GM12878 (cell line): ENCODE data around the gene ZNF416. TPM values are rescaled to one million over a fixed set of nuclear protein-coding genes. Genes with fewer than 3 reads are reported as not detected.

Source experiments
- ATAC-seq: fragments of 200-7000 bp; cut with Tn5 transposase; 3 replicates; pipeline ENCODE4 v1.9.1; 2020; ENCODE audit warnings: mild to moderate bottlenecking, moderate library complexity
- BruUV-seq: library from RNA; stranded (reverse); fragments of 400-500 nt; replicated peaks from 2 replicates; lab custom pipeline; 2021; lab: Mats Ljungman, UMichigan
- CTCF ChIA-PET: fragments of 300-600 bp; sonication (Branson Sonifier 250); formaldehyde crosslinking; extraction: SDS; loops from one replicate; lab custom pipeline; 2021; ENCODE audit warnings: inconsistent platforms; lab: Yijun Ruan, JAX
- POLR2A ChIA-PET: fragments of 350-600 bp; formaldehyde crosslinking; extraction: SDS; loops from one replicate; lab custom pipeline; 2021; ENCODE audit warnings: inconsistent platforms; lab: Charles Lee
- RAD21 ChIA-PET: fragments of 300-600 bp; sonication (Branson Sonifier 250); formaldehyde crosslinking; loops from one replicate; lab custom pipeline; 2023; ENCODE audit warnings: antibody characterized with exemption; ENCODE audit not compliant: unreplicated experiment; lab: Charles Lee
- SMC1A ChIA-PET: fragments of 300-600 bp; sonication (Branson Sonifier 250); formaldehyde crosslinking; loops from one replicate; lab custom pipeline; 2023; ENCODE audit not compliant: unreplicated experiment, uncharacterized antibody; lab: Charles Lee
- DNase-seq: peaks from one replicate; pipeline ENCODE4 v3.0.0-alpha.2; 2011; ENCODE audit warnings: low read depth, low spot score
- FAIRE-seq: peaks from 3 replicates; lab custom pipeline; 2011; peaks lifted over from hg19 to GRCh38; lab: Jason Lieb, UNC
- H2AFZ ChIP-seq: 2 replicates; pipeline ENCODE4 v1.6.0; 2011; ENCODE audit warnings: low read depth, low read length, control low read depth; ENCODE audit not compliant: control insufficient read depth
- H3K27ac ChIP-seq: 2 replicates; pipeline ENCODE4 v1.5.1; 2011; ENCODE audit warnings: control low read depth; ENCODE audit not compliant: control insufficient read depth, insufficient read depth
- H3K27me3 ChIP-seq, 2 experiments: replicated peaks in 1 of 2; 2 replicates each; pipeline versions ENCODE4 v1.6.0 to v1.6.1; 2011; ENCODE audit warnings: low read length in 1 of 2; ENCODE audit not compliant: control insufficient read depth in 2 of 2, insufficient read depth in 2 of 2
- H3K36me3 ChIP-seq, 2 experiments: 2 replicates each; pipeline ENCODE4 v1.5.1; 2011; ENCODE audit warnings: low read length in 1 of 2; ENCODE audit not compliant: control insufficient read depth in 2 of 2, insufficient read depth in 2 of 2
- H3K4me1 ChIP-seq: 2 replicates; pipeline ENCODE4 v1.6.1; 2011; ENCODE audit warnings: mild to moderate bottlenecking, low read length, moderate library complexity, mixed read lengths; ENCODE audit not compliant: control insufficient read depth, insufficient read depth
- H3K4me2 ChIP-seq: 2 replicates; pipeline ENCODE4 v1.6.0; 2011; ENCODE audit warnings: control low read depth; ENCODE audit not compliant: control insufficient read depth, insufficient read depth
- H3K4me3 ChIP-seq: fragments of 200-600 bp; sonication (generic); 2 replicates; pipeline ENCODE4 v1.5.1; 2016
- H3K79me2 ChIP-seq: 2 replicates; pipeline ENCODE4 v1.6.0; 2011; ENCODE audit warnings: low read length; ENCODE audit not compliant: control insufficient read depth, insufficient read depth
- H3K9ac ChIP-seq: 2 replicates; pipeline ENCODE4 v1.8.0; 2011; ENCODE audit warnings: low read length, control low read depth, mixed read lengths; ENCODE audit not compliant: control insufficient read depth, insufficient read depth
- H3K9me3 ChIP-seq: replicated peaks from 3 replicates; pipeline ENCODE4 v1.5.1; 2011; ENCODE audit warnings: mild to moderate bottlenecking, low read length; ENCODE audit not compliant: control insufficient read depth, insufficient read depth
- H4K20me1 ChIP-seq: 2 replicates; pipeline ENCODE4 v1.6.0; 2011; ENCODE audit not compliant: control insufficient read depth, insufficient read depth
- EP300 ChIP-seq, 2 experiments: fragments of 150-350 bp in 1 of 2; IDR thresholded peaks; 2 replicates each; pipeline ENCODE4 v1.6.1; 2011 to 2012; ENCODE audit warnings: low read depth in 2 of 2, low read length in 2 of 2, borderline replicate concordance in 1 of 2, improper control_type of control experiment in 1 of 2, inconsistent platforms in 1 of 2; ENCODE audit not compliant: control insufficient read depth in 1 of 2
- FOXM1 ChIP-seq: IDR thresholded peaks from 2 replicates; pipeline ENCODE4 v1.6.1; 2012; ENCODE audit warnings: low read depth, mild to moderate bottlenecking, inconsistent platforms, low read length, moderate library complexity
- HCFC1 ChIP-seq: fragments of 150-350 bp; IDR thresholded peaks from 2 replicates; pipeline ENCODE4 v1.6.1; 2014; ENCODE audit warnings: low read length
- NR2C1 ChIP-seq: fragments of 450-650 bp; IDR thresholded peaks from 2 replicates; pipeline ENCODE4 v1.6.1; 2017; ENCODE audit warnings: antibody characterized with exemption, mild to moderate bottlenecking, moderate library complexity
- PAX5 ChIP-seq: IDR thresholded peaks from 2 replicates; pipeline ENCODE4 v1.6.1; 2011; ENCODE audit warnings: low read depth, low read length, borderline replicate concordance
- PML ChIP-seq: IDR thresholded peaks from 2 replicates; pipeline ENCODE4 v1.6.1; 2012; ENCODE audit warnings: low read length, inconsistent platforms
- SP1 ChIP-seq: IDR thresholded peaks from one replicate; pipeline ENCODE4 v1.6.1; 2011; ENCODE audit warnings: low read depth, low read length
- ZSCAN29 ChIP-seq: fragments of 450-650 bp; IDR thresholded peaks from 2 replicates; pipeline ENCODE4 v1.6.1; 2017; ENCODE audit warnings: mild to moderate bottlenecking, moderate library complexity
- WGBS: methylation state at CpG from one replicate; pipeline ENCODE4 v1.1.6; 2016; ENCODE audit warnings: low lambda C conversion rate; ENCODE audit not compliant: insufficient replicate concordance, insufficient coverage; ENCODE audit errors: missing lambda C conversion rate; 5-methylcytosine and 5-hydroxymethylcytosine counted together
- in situ Hi-C: fragments of 300-500 bp; cut with MboI; formaldehyde crosslinking; loops from 9 replicates; pipeline ENCODE4 v1.14.3; 2018; ENCODE audit warnings: mixed read lengths
- intact Hi-C: fragments of 100-400 bp; cut with micrococcal nuclease; formaldehyde crosslinking; loops from one replicate; pipeline ENCODE4 v1.14.2; 2022; ENCODE audit not compliant: unreplicated experiment
- polyA plus RNA-seq, 11 experiments: library from polyadenylated mRNA; depleted of rRNA in 4 of 11; unstranded in 6 of 11; stranded (reverse) in 5 of 11; fragments of >200 nt; fragmentation: Nextera tagmentation in 4 of 11; fragmentation: Illumina TruSeq in 1 of 11; extraction: Ambion mirVana in 4 of 11; extraction: Trizol in 1 of 11; gene quantifications; 1 replicate in 1 of 11; 2 replicates in 10 of 11; pipeline versions ENCODE4 v1.2.1 to v1.2.3, GENCODE V29; 2011 to 2016; ENCODE audit warnings: inconsistent platforms in 2 of 11, missing spikeins in 2 of 11, low read depth in 1 of 11
- total RNA-seq, 4 experiments: library from RNA; depleted of rRNA in 3 of 4; stranded (reverse); fragments of >200 nt in 3 of 4; fragmentation: Illumina TruSeq in 1 of 4; extraction: Trizol in 1 of 4; gene quantifications; 2 replicates each; pipeline versions ENCODE4 v1.2.1 to v1.2.3, GENCODE V29; 2013 to 2021

ZNF416 gene
- total and polyA plus RNA-seq, 10 of the 15 experiments (the other 5 are each of a cell fraction or from before 2014, with no cell fraction given) = 1.2 to 5.4 (median 4.7) TPM

DNA sequence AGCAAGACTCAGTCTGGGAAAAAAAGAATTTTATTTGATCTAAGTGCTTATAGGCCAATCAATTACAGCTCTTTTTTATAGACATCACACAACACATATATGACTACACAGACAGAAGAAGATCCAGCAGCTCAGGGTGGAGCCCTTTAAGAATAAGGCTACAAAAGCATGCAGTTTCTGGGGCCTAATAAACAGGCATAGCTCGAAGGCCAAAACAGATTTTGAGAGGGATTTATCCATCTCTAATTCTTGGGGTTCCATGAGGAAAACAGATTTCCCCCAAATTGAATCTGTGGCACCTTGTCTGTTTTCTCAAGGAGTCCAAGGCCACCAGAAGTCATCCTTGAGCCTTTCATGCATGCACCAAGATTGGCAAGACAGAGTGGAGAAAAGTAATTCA is 15.2 kb downstream of the ZNF416 start:
- 0% methylated on average over 1 of the region's 1 CpG for WGBS
- SMC1A ChIA-PET = no interaction called here
- Histone ChIP-seq H3K9ac (no peak overlapping the region), H3K4me2 (no peak overlapping the region), H3K79me2 (peaks cover 10% of the 10 kb centered on the region), H3K27ac (no peak overlapping the region), H3K27me3 (no peaks in the 10 kb centered on the region), H2AFZ (no peak overlapping the region), H3K9me3 (peaks cover 25% of the 10 kb centered on the region; the same call in 2 of the 3 replicates), H3K4me1 (no peaks in the 10 kb centered on the region), H4K20me1 (no peaks in the 10 kb centered on the region), H3K4me3 (no peak overlapping the region), H3K36me3 (no peaks in the 10 kb centered on the region)
- ATAC-seq = no peak
- POLR2A ChIA-PET = no interaction called here
- intact Hi-C loops = no loop called here
- no TSS peak for BruUV-seq
- DNase-seq = no peak
- TF ChIP-seq ZSCAN29 = no peak
- TF ChIP-seq PML = no peak
- TF ChIP-seq HCFC1 = no peak
- TF ChIP-seq EP300 (IDR thresholded peaks at IDR 0.05; ENCODE audit: borderline replicate concordance in 1 of 2, control insufficient read depth in 1 of 2, low read depth in 2 of 2, low read length in 2 of 2) = no peak
- no peak for TF ChIP-seq FOXM1
- CTCF ChIA-PET = no interaction called here
- RAD21 ChIA-PET = no interaction called here
- in situ Hi-C loops = no loop called here
- FAIRE-seq = no peak

DNA sequence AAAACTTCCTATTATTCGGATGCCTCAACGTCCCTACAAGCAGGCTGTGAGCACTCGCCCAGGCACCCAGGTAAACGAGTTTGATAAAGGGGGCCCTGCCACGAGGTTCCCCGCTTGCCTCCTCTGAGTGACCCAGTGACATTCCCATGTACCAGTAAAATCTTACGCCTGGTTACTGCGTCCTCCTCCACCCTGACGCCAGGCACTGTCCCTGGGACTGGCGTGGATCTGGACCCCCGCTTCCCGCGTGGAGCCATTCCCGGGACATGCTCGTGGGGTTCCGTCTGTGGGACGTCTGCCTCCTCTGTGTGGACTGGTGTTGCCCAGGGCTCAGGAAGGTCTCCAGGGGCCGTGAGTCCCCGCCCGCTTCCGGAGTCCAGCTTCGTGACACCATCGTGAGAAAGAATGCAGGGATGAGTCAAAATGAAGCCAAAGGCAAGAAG is 18.6 kb downstream of the ZNF416 start:
- no peak for ATAC-seq
- intact Hi-C loops (no loop called here), in situ Hi-C loops (no loop called here)
- H3K36me3 ChIP-seq = no peaks in the 10 kb centered on the region
- H3K27me3 ChIP-seq = no peaks in the 10 kb centered on the region
- DNase-seq = no peak
- H3K27ac ChIP-seq = no peak overlapping the region
- no peaks in the 10 kb centered on the region for H4K20me1 ChIP-seq
- RAD21 ChIA-PET = no interaction called here
- POLR2A ChIA-PET = no interaction called here
- H3K4me1 ChIP-seq = no peaks in the 10 kb centered on the region
- SMC1A ChIA-PET = no interaction called here
- TF ChIP-seq PAX5 (no peak), SP1 (no peak), NR2C1 (no peak)
- no peak overlapping the region; the same call in 1 of the 2 replicates for H3K9ac ChIP-seq
- H2AFZ ChIP-seq = peak overlapping the region; percentile 88
- H3K79me2 ChIP-seq = peaks cover 12% of the 10 kb centered on the region
- 56% methylated on average over 23 of the region's 23 CpGs for WGBS
- FAIRE-seq = no peak
- H3K4me3 ChIP-seq = peak overlapping the region; percentile 83; the same call in 1 of the 2 replicates
- peaks cover 8% of the 10 kb centered on the region; the same call in 2 of the 3 replicates for H3K9me3 ChIP-seq
- CTCF ChIA-PET = no interaction called here
- H3K4me2 ChIP-seq = peak overlapping the region; percentile 86
- BruUV-seq = no TSS peak
